ENCODE results near the gene LRRC49.
"Not testable (repeated sequence)": the region's sequence is repeated elsewhere in the genome, so short reads cannot be mapped to it uniquely, and the experiment has no call there.

Gene LRRC49

GRCh38 chr15:70853973-70854665, 38.5 kb upstream of the LRRC49 start, which contains the start of gene LARP6:
Gene LARP6 (minus strand): TSS chr15:70854157. CDS start chr15:70854088, 69 bp downstream.
- peak within 1 kb of the TSS; percentile 72 to 78 for H3K4me3 ChIP-seq (replicated peaks in 1 of 2; ENCODE audit: low read depth in 2 of 2, low read length in 2 of 2)
- TF ChIP-seq CTCF (IDR thresholded peaks at IDR 0.05; ENCODE audit: low read depth, low read length), result no peak
- DNase-seq (ENCODE audit: low read depth in 2 of 2), result peak; percentile 29 to 60

- H3K4me3 ChIP-seq (replicated peaks in 1 of 2; ENCODE audit: low read depth in 2 of 2, low read length in 2 of 2), result peak overlapping the region; percentile 72 to 78
- peak; percentile 49 to 77 for DNase-seq (ENCODE audit: low read depth in 2 of 2)
- TF ChIP-seq CTCF (IDR thresholded peaks at IDR 0.05; ENCODE audit: low read depth, low read length), result peak; percentile 18
Observed at GRCh38 chr15:70854666-70854976, 38.0 kb upstream of the LRRC49 start.

- no peak for DNase-seq (ENCODE audit: low read depth in 2 of 2)
- TF ChIP-seq CTCF (IDR thresholded peaks at IDR 0.05; ENCODE audit: low read depth, low read length), result no peak
- no peak overlapping the region for H3K4me3 ChIP-seq (replicated peaks in 1 of 2; ENCODE audit: low read depth in 2 of 2, low read length in 2 of 2)
Observed at GRCh38 chr15:70855764-70856163, 36.9 kb upstream of the LRRC49 start.

- no peak for TF ChIP-seq CTCF (IDR thresholded peaks at IDR 0.05; ENCODE audit: low read depth, low read length)
- peak; percentile 53 to 61 for DNase-seq (ENCODE audit: low read depth in 2 of 2)
- H3K4me3 ChIP-seq (replicated peaks in 1 of 2; ENCODE audit: low read depth in 2 of 2, low read length in 2 of 2), result peak overlapping the region in 1 of 2 donors; percentile 6
Observed at GRCh38 chr15:70856177-70856883, 36.3 kb upstream of the LRRC49 start.

GRCh38 chr15:70856884-70857561, 35.6 kb upstream of the LRRC49 start:
- peak; percentile 99 for DNase-seq (ENCODE audit: low read depth in 2 of 2)
- no peak overlapping the region for H3K4me3 ChIP-seq (replicated peaks in 1 of 2; ENCODE audit: low read depth in 2 of 2, low read length in 2 of 2)
- no peak for TF ChIP-seq CTCF (IDR thresholded peaks at IDR 0.05; ENCODE audit: low read depth, low read length)

GRCh38 chr15:70857562-70858285, 34.9 kb upstream of the LRRC49 start:
- peak; percentile 38 to 42 for DNase-seq (ENCODE audit: low read depth in 2 of 2)

GRCh38 chr15:70858614-70859321, 33.9 kb upstream of the LRRC49 start:
- not testable (repeated sequence) for DNase-seq (ENCODE audit: low read depth in 2 of 2)

More at GRCh38 chr15:70857562-70858285, 34.9 kb upstream of the LRRC49 start:
- H3K4me3 ChIP-seq (replicated peaks in 1 of 2; ENCODE audit: low read depth in 2 of 2, low read length in 2 of 2), result no peak overlapping the region
- TF ChIP-seq CTCF (IDR thresholded peaks at IDR 0.05; ENCODE audit: low read depth, low read length), result no peak

More at GRCh38 chr15:70858614-70859321, 33.9 kb upstream of the LRRC49 start:
- not testable (repeated sequence) for H3K4me3 ChIP-seq (replicated peaks in 1 of 2; ENCODE audit: low read depth in 2 of 2, low read length in 2 of 2)

All from cardiac fibroblast (primary cell).